Astrocyte of the hippocampus (primary cell): ENCODE results near the gene TUBAL3.
"Not testable (repeated sequence)": the region's sequence is repeated elsewhere in the genome, so short reads cannot be mapped to it uniquely, and the experiment has no call there.

Experiments used
- DNase-seq: peaks from one replicate; pipeline ENCODE4 v3.0.0; 2011; ENCODE audit warnings: low read depth, low spot score

TUBAL3 gene

GRCh38 chr10:5380395-5380794 is 24.2 kb downstream of the TUBAL3 start:
- DNase-seq: not testable (repeated sequence)

GRCh38 chr10:5379202-5379601 is 25.4 kb downstream of the TUBAL3 start:
- DNase-seq: not testable (repeated sequence)

GRCh38 chr10:5376450-5376849 is 28.2 kb downstream of the TUBAL3 start:
- DNase-seq: peak; percentile 7

- DNase-seq: no peak
These were observed 30.6 kb downstream of the TUBAL3 start for GRCh38 chr10:5373891-5374611.

- no peak for DNase-seq
These were observed 31.3 kb downstream of the TUBAL3 start for GRCh38 chr10:5373307-5373706.

- no peak for DNase-seq
These were observed 33.9 kb downstream of the TUBAL3 start for GRCh38 chr10:5370493-5371352.

GRCh38 chr10:5369362-5370158 is 35.1 kb downstream of the TUBAL3 start:
- DNase-seq: no peak

GRCh38 chr10:5365928-5366327 is 38.7 kb downstream of the TUBAL3 start:
- no peak for DNase-seq

GRCh38 chr10:5364890-5365338 is 39.7 kb downstream of the TUBAL3 start, which contains the start of gene UCN3:
Gene UCN3 (plus strand): TSS chr10:5364966. CDS start chr10:5373721, 8,755 bp downstream.
- DNase-seq: no peak

GRCh38 chr10:5364374-5364773 is 40.3 kb downstream of the TUBAL3 start:
- no peak for DNase-seq

- no peak for DNase-seq
These were observed 41.8 kb downstream of the TUBAL3 start for GRCh38 chr10:5362873-5363272.

GRCh38 chr10:5361966-5362365 is 42.7 kb downstream of the TUBAL3 start:
- DNase-seq: no peak

GRCh38 chr10:5360318-5360915 is 44.2 kb downstream of the TUBAL3 start:
- DNase-seq: no peak

GRCh38 chr10:5356302-5356763 is 48.3 kb downstream of the TUBAL3 start:
- DNase-seq: no peak

GRCh38 chr10:5355594-5356301 is 48.9 kb downstream of the TUBAL3 start:
- DNase-seq: no peak

GRCh38 chr10:5354068-5354467 is 50.6 kb downstream of the TUBAL3 start:
- DNase-seq: no peak

GRCh38 chr10:5349362-5349761 is 55.3 kb downstream of the TUBAL3 start:
- no peak for DNase-seq

- DNase-seq: no peak
These were observed 57.7 kb downstream of the TUBAL3 start for GRCh38 chr10:5346881-5347280.

GRCh38 chr10:5344746-5345145 is 59.9 kb downstream of the TUBAL3 start:
- DNase-seq: no peak

GRCh38 chr10:5343979-5344378 is 60.6 kb downstream of the TUBAL3 start:
- no peak for DNase-seq

- DNase-seq: peak; percentile 12
These were observed 61.1 kb downstream of the TUBAL3 start for GRCh38 chr10:5343561-5343960.
